GM12892 (cell line): ENCODE results near the gene CDH22.

Source experiments
- DNase-seq: peaks from one replicate; pipeline ENCODE4 v3.0.0; 2011; ENCODE audit not compliant: insufficient read length
- FAIRE-seq: peaks from 2 replicates; lab custom pipeline; 2011; peaks lifted over from hg19 to GRCh38; lab: Jason Lieb, UNC
- POLR2A ChIP-seq: IDR thresholded peaks from 2 replicates; pipeline ENCODE4 v1.6.1; 2011; ENCODE audit warnings: low read depth, low read length, control low read depth
- POLR2AphosphoS5 ChIP-seq: IDR thresholded peaks from 2 replicates; pipeline ENCODE4 v1.6.1; 2011; ENCODE audit warnings: low read depth, low read length, control low read depth
- TAF1 ChIP-seq: IDR thresholded peaks from 2 replicates; pipeline ENCODE4 v1.6.1; 2011; ENCODE audit warnings: low read depth, mild to moderate bottlenecking, control low read depth, low read length, borderline replicate concordance

Gene CDH22

GRCh38 chr20:46139908-46140482, 168.3 kb downstream of the CDH22 start:
- DNase-seq (no peak), FAIRE-seq (no peak)
- no peak for TF ChIP-seq POLR2A
- TF ChIP-seq TAF1, result no peak
- no peak for TF ChIP-seq POLR2AphosphoS5

DNA sequence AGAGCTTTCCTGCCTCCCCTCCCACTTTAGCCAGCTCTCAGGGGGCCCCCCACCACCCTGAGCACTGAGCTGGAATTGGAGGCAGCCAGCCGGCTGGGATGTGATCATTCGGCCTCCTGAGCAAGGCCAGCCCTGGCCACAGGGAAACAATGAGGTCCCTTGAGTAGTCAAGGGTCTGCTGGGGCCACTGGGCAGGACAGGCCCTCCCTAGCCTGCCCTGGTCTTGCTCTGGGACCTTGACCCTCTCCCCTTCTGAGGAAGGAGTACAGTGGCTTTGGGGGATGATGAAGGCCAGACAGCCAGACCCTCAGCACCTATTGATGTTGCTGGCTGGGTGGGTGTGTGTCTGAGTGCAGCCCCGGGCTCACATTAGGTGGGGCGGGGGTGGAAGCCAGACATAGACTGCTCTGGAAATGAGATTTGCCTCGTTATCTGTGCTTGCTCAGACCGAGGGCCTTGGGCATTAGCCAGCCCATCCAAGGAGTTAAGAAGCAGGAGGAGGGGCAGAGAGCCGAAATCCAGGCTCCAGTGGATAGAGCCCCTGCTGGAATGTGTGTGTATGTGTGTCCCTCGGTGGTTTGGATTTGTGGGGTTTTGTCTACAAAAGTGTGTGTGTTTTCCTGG, 168.9 kb downstream of the CDH22 start:
- DNase-seq (no peak), FAIRE-seq (no peak)
- TF ChIP-seq POLR2A (no peak), TAF1 (no peak), POLR2AphosphoS5 (no peak)

GRCh38 chr20:46137816-46138215, 170.5 kb downstream of the CDH22 start:
- FAIRE-seq (no peak), DNase-seq (no peak)
- TF ChIP-seq POLR2AphosphoS5, result no peak
- TF ChIP-seq POLR2A, result no peak
- no peak for TF ChIP-seq TAF1

DNA sequence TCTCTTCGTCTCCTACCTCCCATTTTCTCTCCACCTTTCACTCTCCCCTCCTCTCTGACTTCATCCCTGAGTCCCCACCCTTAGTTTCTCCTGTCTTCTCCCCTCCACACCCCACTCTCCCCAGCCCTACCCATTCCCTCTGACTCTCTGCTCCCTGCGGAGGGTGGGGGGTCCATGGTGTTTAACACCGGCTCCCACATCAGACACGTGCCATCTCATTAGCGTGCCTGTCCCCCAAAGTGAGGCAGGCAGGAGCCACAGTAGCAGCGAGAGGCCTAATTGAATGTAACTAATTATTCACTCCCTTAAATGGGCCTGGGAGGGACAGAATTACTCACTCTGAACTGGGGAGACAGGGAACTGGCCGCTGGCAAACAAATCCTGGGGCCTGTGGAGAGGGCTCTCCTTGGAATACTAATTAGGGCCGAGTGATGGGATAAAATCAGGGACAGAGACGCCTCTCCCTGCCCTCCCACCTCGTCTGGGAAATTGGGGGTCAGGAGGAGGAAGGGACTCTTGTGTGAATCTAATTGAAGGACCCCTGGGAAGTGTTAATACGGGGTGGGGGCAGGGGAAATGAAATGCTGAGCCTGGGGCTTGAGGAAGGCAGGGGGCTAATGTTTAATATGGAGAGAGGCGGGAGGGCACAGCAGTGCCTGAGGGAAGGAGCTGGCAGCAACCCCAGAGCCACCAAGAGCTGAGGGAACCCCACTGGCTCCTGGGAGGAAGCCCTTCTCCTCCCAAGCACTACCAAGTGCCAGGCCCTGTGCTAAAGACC, 172.3 kb downstream of the CDH22 start:
- DNase-seq (no peak), FAIRE-seq (no peak)
- TF ChIP-seq TAF1 (no peak), POLR2AphosphoS5 (no peak), POLR2A (no peak)

- DNase-seq (no peak), FAIRE-seq (no peak)
- TF ChIP-seq POLR2AphosphoS5, result no peak
- TF ChIP-seq TAF1, result no peak
- TF ChIP-seq POLR2A, result no peak
Observed at GRCh38 chr20:46134716-46135115, 173.6 kb downstream of the CDH22 start.

DNA sequence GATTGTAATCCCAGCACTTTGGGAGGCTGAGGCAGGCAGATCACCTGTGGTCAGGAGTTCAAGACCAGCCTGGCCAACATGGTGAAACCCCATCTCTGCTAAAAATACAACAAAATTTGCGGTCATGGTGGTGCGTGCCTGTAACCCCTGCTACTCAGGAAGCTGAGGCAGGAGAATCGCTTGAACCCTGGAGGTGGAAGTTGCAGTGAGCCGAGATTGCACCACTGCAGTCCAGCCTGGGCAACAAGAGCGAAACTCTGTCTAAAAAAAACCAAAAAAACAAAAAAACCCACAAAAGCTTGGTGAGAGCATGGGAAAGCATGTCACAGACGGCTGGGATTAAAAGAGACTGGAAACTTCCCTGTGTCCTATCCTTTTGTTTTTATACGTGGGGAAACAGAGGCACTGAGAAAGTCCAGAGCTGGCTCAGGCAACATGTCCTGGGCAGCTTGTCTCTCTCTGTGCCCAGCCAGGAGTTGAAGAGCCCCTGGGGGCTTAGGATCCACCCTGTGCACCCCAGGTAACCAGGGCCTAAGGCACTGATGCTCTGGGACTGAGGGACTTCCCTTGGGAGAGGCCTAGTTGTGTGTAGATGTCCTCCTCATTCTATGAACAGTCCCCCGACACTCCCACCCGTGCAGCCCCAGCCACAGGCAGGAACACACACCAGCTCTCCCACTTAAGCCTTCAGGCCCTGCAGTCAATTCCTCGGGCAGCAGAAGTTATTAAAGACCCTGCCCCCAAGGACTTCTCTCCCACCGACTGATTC, 174.2 kb downstream of the CDH22 start:
- no peak for DNase-seq
- no peak for FAIRE-seq
- TF ChIP-seq POLR2A, result 0 out of 2 replicates have a peak, but pooled peaks have one; percentile 17
- no peak for TF ChIP-seq TAF1

GRCh38 chr20:46132705-46133120, 175.6 kb downstream of the CDH22 start:
- TF ChIP-seq POLR2AphosphoS5 (no peak; the same call in 1 of the 2 replicates), POLR2A (peak; percentile 24; the same call in 1 of the 2 replicates), TAF1 (no peak)
- DNase-seq (peak; percentile 73), FAIRE-seq (peak; percentile 85)

GRCh38 chr20:46131396-46131795, 176.9 kb downstream of the CDH22 start:
- DNase-seq (no peak), FAIRE-seq (no peak)
- TF ChIP-seq POLR2AphosphoS5 (no peak; the same call in 1 of the 2 replicates), POLR2A (no peak), TAF1 (no peak)

- DNase-seq (no peak), FAIRE-seq (no peak)
- TF ChIP-seq TAF1 (no peak), POLR2AphosphoS5 (no peak), POLR2A (no peak; the same call in 1 of the 2 replicates)
Observed at GRCh38 chr20:46130534-46130933, 177.8 kb downstream of the CDH22 start.

DNA sequence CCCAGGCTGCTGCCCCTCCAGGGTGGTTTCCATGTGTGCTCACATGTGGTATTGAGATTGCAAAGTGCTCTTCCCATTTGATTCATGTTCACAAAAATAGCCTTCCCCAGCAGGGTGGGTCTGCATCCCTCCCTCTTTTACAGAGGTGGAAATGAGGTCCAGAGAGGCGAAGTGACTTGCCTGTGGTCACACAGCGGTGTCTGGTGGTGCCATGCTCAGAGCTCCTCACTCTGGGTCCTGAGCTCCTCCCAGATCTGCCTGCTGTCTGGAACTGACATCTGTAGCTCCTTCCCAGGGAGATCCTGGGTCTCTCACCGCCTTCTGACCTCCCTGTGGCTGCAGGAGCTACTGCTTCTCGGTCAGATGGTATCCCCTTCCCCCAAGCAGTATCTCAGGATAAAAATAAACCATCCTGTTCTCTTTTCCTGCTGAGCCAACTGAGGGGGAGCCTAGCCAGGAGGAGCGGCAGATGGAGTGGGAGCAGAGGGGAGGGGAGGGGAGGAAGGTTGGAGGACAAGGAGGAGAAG, 178.3 kb downstream of the CDH22 start:
- no peak for TF ChIP-seq TAF1
- peak; percentile 96 for TF ChIP-seq POLR2AphosphoS5
- peak; percentile 78 for TF ChIP-seq POLR2A
- FAIRE-seq (peak; percentile 44), DNase-seq (no peak)
